ENCODE measurements around the gene PTBP1. TPM values are rescaled to one million over a fixed set of nuclear protein-coding genes. Genes with fewer than 3 reads are reported as not detected.

Gene PTBP1
- total RNA-seq, 1 donor from 2014 or later, result 285 TPM

DNA sequence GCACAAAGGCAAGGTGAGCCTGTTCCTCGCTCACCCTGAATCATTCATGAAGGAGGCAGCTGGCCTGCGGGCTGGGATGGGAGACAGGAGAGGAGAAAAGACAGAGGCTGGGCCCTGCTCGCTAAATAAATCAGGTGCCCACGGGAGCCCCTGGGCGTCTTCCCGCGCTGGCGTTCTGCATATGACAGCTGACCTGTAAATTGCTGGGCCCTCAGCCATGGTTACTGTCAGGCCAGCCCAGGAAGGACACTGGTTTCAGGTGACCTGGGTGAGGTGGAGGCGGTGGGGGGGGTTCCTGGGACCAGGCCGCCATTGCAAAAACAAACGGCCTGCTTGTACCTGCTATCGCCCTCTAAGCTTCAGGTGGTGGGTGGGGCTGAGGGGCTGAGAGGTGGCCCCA lies 3.4 kb upstream of the PTBP1 start:
- Mint-ChIP-seq H3K4me3 (ENCODE audit: unreplicated experiment) (no peak overlapping the region), H3K27ac (ENCODE audit: unreplicated experiment) (no peak overlapping the region), H3K27me3 (ENCODE audit: low read depth) (no peaks in the 10 kb centered on the region), H3K36me3 (ENCODE audit: low read depth) (no peaks in the 10 kb centered on the region), H3K4me1 (ENCODE audit: low read depth) (peaks cover 25% of the 10 kb centered on the region), H3K9me3 (ENCODE audit: low read depth) (no peaks in the 10 kb centered on the region)
- TF ChIP-seq, protein P1, sequence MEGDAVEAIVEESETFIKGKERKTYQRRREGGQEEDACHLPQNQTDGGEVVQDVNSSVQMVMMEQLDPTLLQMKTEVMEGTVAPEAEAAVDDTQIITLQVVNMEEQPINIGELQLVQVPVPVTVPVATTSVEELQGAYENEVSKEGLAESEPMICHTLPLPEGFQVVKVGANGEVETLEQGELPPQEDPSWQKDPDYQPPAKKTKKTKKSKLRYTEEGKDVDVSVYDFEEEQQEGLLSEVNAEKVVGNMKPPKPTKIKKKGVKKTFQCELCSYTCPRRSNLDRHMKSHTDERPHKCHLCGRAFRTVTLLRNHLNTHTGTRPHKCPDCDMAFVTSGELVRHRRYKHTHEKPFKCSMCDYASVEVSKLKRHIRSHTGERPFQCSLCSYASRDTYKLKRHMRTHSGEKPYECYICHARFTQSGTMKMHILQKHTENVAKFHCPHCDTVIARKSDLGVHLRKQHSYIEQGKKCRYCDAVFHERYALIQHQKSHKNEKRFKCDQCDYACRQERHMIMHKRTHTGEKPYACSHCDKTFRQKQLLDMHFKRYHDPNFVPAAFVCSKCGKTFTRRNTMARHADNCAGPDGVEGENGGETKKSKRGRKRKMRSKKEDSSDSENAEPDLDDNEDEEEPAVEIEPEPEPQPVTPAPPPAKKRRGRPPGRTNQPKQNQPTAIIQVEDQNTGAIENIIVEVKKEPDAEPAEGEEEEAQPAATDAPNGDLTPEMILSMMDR (IDR thresholded peaks at IDR 0.05), result no peak
- peak; percentile 87 for DNase-seq (ENCODE audit: low spot score)

DNA sequence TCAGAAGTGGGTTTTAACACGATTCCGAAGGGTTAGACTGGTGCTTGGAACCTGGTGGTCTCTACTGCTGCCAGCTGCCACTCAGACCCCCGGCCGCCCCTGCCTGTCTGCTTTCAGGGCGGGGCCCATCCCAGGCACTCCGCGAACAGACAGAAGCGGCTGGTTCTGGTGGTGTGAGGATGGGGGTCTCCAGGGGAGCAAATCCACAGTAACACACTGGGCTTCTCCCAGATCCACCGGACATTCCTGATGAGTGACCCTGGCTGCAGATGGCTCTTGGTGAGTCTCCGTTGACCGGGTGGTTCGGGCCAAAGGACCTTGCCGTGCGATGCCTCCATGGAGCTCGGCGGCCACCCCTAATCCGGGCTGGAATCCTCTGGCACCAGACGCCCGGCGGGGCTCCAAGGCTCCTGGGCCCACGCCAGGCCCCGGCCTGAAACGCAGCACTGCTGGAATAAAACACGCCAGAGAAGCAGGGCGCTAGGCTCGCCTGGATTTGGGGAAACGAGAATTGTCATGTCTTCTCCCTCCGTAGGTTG lies 2.1 kb upstream of the PTBP1 start:
- DNase-seq (ENCODE audit: low spot score), result peak; percentile 87
- Mint-ChIP-seq H3K4me3 (ENCODE audit: unreplicated experiment) (no peak overlapping the region), H3K4me1 (ENCODE audit: low read depth) (peaks cover 22% of the 10 kb centered on the region), H3K27ac (ENCODE audit: unreplicated experiment) (no peak overlapping the region), H3K9me3 (ENCODE audit: low read depth) (no peaks in the 10 kb centered on the region), H3K36me3 (ENCODE audit: low read depth) (peaks cover 4% of the 10 kb centered on the region), H3K27me3 (ENCODE audit: low read depth) (no peaks in the 10 kb centered on the region)
- TF ChIP-seq, protein P1 (IDR thresholded peaks at IDR 0.05), result no peak

- peak overlapping the region; percentile 4 for H3K4me3 Mint-ChIP-seq (ENCODE audit: unreplicated experiment)
Measured at GRCh38 chr19:795691-796581, 1.3 kb upstream of the PTBP1 start.

DNA sequence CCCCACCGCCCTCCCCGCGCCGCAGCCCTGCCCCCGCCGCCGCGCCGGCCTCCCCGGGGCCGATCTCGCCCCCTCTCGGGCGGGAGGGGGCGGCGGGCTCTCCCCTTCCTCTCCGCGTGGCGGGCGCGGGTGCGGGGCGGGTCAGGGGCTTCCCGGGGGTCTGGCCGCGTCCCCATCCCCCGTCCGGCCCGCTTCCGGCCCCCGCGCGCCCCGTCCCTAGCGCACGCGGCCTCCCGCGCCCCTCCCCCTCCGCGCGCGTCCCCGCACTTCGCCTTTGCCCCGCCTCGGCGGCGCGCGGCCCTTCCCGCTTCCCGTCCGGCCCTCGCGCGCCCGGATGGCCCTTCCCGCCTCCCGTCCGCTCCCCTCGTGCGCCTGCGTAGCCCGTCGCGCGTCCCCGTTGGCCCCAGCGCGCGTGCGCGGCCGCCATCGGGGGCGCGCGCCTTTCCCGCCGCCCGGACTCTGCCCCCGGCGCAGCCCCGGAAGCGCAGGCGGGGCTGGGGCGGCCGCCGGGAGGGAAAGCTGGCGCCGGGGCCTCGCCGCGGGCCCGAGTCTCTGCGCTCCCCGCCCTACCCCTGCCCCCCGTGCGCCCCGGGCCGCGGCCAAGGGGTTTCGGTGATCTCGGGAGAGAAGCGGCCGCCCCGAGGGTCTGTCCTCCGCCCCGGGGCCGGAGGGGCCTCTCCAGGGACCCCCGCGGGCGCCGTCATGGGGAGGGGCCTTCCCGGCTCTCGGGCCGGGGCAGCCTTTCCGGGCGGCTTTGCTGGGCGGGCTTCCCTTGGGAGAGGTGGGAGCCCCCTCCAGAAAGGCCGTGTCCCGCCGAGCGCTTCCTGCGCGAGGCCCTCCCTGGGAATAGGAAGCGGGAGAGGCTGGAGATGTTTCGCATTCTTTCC lies 519 bp downstream of the PTBP1 start:
- no peaks in the 10 kb centered on the region for H3K9me3 Mint-ChIP-seq (ENCODE audit: low read depth)
- no peaks in the 10 kb centered on the region for H3K27me3 Mint-ChIP-seq (ENCODE audit: low read depth)

More at GRCh38 chr19:795691-796581, 1.3 kb upstream of the PTBP1 start:
- DNase-seq (ENCODE audit: low spot score), result peak; percentile 74
- Mint-ChIP-seq H3K4me1 (ENCODE audit: low read depth) (peaks cover 29% of the 10 kb centered on the region), H3K36me3 (ENCODE audit: low read depth) (peaks cover 8% of the 10 kb centered on the region), H3K9me3 (ENCODE audit: low read depth) (no peaks in the 10 kb centered on the region), H3K27ac (ENCODE audit: unreplicated experiment) (no peak overlapping the region), H3K27me3 (ENCODE audit: low read depth) (no peaks in the 10 kb centered on the region)
- TF ChIP-seq, protein P1 (IDR thresholded peaks at IDR 0.05), result no peak

More for the DNA sequence above, 519 bp downstream of the PTBP1 start:
- peak; percentile 95 for DNase-seq (ENCODE audit: low spot score)
- H3K27ac Mint-ChIP-seq (ENCODE audit: unreplicated experiment), result peak overlapping the region; percentile 72
- TF ChIP-seq, protein P1 (IDR thresholded peaks at IDR 0.05), result no peak
- H3K4me1 Mint-ChIP-seq (ENCODE audit: low read depth), result peaks cover 38% of the 10 kb centered on the region
- H3K4me3 Mint-ChIP-seq (ENCODE audit: unreplicated experiment), result peak overlapping the region; percentile 81
- H3K36me3 Mint-ChIP-seq (ENCODE audit: low read depth), result peaks cover 10% of the 10 kb centered on the region
